GM12872 (cell line): Measurements from ENCODE around the gene LRP6.

Experiments
- CTCF ChIP-seq: IDR thresholded peaks from 3 replicates; pipeline ENCODE4 v1.5.1; 2011; ENCODE audit warnings: low read depth, mild to moderate bottlenecking, low read length, moderate library complexity; ENCODE audit not compliant: insufficient read depth

The LRP6 gene

GRCh38 chr12:12265035-12265434 lies 1.8 kb downstream of the LRP6 start:
- TF ChIP-seq CTCF: no peak

GRCh38 chr12:12263909-12264308 lies 2.9 kb downstream of the LRP6 start:
- TF ChIP-seq CTCF: no peak

- no peak for TF ChIP-seq CTCF
These were observed 12.3 kb downstream of the LRP6 start for GRCh38 chr12:12254553-12254952.

GRCh38 chr12:12249216-12250050 lies 17.4 kb downstream of the LRP6 start:
- no peak for TF ChIP-seq CTCF

GRCh38 chr12:12247584-12247983 lies 19.3 kb downstream of the LRP6 start:
- TF ChIP-seq CTCF: no peak

- no peak for TF ChIP-seq CTCF
These were observed 22.5 kb downstream of the LRP6 start for GRCh38 chr12:12244341-12244740.

- TF ChIP-seq CTCF: no peak
These were observed 26.0 kb downstream of the LRP6 start for GRCh38 chr12:12240662-12241340.
